Endothelial cell of umbilical vein (primary cell): ENCODE data around the gene B4GALNT4.

ENCODE experiments used
- EZH2 ChIP-seq: IDR thresholded peaks from 2 replicates; pipeline ENCODE4 v1.6.1; 2012; ENCODE audit warnings: borderline replicate concordance, low read depth, mild to moderate bottlenecking, moderate library complexity, low read length, inconsistent platforms; ENCODE audit not compliant: severe bottlenecking
- POLR2A ChIP-seq: IDR thresholded peaks from 2 replicates; pipeline ENCODE4 v1.6.1; 2012; ENCODE audit warnings: low read depth, mild to moderate bottlenecking, control low read depth, low read length
- TF ChIP-seq, protein P1 (sequence below), 2 donors: IDR thresholded peaks; 1 replicate in 1 of 2; 2 replicates in 1 of 2; pipeline ENCODE4 v1.5.1; 2011; ENCODE audit warnings: low read length in 2 of 2, mild to moderate bottlenecking in 2 of 2, moderate library complexity in 2 of 2, control low read depth in 1 of 2, inconsistent platforms in 1 of 2, low read depth in 1 of 2; ENCODE audit not compliant: insufficient read depth in 1 of 2; ENCODE audit errors: extremely low read depth in 1 of 2

DNA sequence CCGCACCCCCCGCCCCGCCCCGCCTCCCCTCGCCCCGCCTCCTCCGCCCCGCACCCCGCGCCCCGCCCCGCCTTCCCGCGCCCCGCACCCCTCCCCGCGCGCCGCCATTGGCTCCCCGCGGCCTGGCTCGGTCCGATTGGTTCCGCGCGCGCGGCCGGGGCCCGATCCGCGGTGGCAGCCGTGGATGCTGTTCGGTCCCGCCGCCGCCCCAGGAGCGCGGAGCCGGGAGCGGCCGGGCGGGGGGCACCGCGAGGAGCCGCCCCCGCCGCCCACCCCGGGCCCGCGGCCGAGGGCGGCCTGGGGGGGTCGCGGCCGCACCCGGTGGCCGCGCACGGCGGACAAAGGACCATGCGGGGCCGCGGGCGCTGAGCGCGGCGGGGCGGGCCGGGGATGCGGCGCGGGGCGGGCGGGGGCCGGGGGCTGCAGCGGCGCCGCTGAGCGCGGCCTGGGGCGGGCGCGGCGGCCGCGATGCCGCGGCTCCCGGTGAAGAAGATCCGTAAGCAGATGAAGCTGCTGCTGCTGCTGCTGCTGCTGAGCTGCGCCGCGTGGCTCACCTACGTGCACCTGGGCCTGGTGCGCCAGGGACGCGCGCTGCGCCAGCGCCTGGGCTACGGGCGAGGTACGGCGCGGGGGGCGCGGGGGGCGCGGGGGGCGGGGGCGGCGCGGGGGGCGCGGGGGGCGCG, at the start of gene B4GALNT4:
- TF ChIP-seq POLR2A, result no peak
- TF ChIP-seq, protein P1, sequence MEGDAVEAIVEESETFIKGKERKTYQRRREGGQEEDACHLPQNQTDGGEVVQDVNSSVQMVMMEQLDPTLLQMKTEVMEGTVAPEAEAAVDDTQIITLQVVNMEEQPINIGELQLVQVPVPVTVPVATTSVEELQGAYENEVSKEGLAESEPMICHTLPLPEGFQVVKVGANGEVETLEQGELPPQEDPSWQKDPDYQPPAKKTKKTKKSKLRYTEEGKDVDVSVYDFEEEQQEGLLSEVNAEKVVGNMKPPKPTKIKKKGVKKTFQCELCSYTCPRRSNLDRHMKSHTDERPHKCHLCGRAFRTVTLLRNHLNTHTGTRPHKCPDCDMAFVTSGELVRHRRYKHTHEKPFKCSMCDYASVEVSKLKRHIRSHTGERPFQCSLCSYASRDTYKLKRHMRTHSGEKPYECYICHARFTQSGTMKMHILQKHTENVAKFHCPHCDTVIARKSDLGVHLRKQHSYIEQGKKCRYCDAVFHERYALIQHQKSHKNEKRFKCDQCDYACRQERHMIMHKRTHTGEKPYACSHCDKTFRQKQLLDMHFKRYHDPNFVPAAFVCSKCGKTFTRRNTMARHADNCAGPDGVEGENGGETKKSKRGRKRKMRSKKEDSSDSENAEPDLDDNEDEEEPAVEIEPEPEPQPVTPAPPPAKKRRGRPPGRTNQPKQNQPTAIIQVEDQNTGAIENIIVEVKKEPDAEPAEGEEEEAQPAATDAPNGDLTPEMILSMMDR (IDR thresholded peaks at IDR 0.05; ENCODE audit: extremely low read depth in 1 of 2, insufficient read depth in 1 of 2, low read depth in 1 of 2, low read length in 2 of 2), result no peak
- no peak for TF ChIP-seq EZH2
